ENCODE data around the gene CTNNA3.

GRCh38 chr10:67299761-67300160 lies 396.2 kb downstream of the CTNNA3 start:
- no peak for TF ChIP-seq CTCF (IDR thresholded peaks at IDR 0.05; ENCODE audit: extremely low read depth in 1 of 2, insufficient read depth in 1 of 2, low read depth in 1 of 2, low read length in 2 of 2)
- no peak for TF ChIP-seq EZH2 (IDR thresholded peaks at IDR 0.05; ENCODE audit: borderline replicate concordance, low read depth, low read length, severe bottlenecking)
- no peak for TF ChIP-seq GATA2 (IDR thresholded peaks at IDR 0.05; ENCODE audit: insufficient read depth, insufficient read length, low read depth, low read length)
- no peak for TF ChIP-seq POLR2A (IDR thresholded peaks at IDR 0.05; ENCODE audit: low read depth, low read length)
- no peak for TF ChIP-seq FOS (IDR thresholded peaks at IDR 0.05; ENCODE audit: borderline replicate concordance, insufficient read depth, low read length)
- no peak for TF ChIP-seq POLR2AphosphoS5 (IDR thresholded peaks at IDR 0.05; ENCODE audit: insufficient read depth, low read depth, low read length)
- TF ChIP-seq MAX (IDR thresholded peaks at IDR 0.05; ENCODE audit: insufficient read depth, insufficient read length), result no peak
- no peak for TF ChIP-seq JUN (IDR thresholded peaks at IDR 0.05; ENCODE audit: borderline replicate concordance, insufficient read depth, insufficient read length, low read depth)
- no peak for TF ChIP-seq MYC (IDR thresholded peaks at IDR 0.05; ENCODE audit: low read depth, low read length)
